ENCODE data around the gene SLC30A1.

DNA sequence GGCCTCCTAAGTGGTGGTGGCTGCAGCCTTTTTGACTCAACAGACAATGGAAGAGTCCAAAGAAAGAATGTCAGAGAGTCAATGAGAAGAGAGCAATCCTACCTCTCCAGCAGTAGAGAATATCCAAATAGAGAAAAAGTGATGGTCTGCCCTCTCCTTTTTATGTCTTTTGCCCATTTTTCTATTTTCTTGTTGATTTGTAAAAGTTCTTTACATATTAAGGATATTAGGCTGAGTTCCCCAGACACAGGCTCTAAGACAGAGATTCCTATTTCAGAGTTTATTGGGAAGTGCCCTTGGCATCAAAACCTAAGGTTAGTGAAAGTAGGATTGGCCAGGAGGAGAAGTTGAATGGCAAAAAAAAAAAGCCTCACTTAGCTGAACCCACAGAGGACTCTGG is 20.3 kb upstream of the SLC30A1 start:
- TF ChIP-seq, protein P1, sequence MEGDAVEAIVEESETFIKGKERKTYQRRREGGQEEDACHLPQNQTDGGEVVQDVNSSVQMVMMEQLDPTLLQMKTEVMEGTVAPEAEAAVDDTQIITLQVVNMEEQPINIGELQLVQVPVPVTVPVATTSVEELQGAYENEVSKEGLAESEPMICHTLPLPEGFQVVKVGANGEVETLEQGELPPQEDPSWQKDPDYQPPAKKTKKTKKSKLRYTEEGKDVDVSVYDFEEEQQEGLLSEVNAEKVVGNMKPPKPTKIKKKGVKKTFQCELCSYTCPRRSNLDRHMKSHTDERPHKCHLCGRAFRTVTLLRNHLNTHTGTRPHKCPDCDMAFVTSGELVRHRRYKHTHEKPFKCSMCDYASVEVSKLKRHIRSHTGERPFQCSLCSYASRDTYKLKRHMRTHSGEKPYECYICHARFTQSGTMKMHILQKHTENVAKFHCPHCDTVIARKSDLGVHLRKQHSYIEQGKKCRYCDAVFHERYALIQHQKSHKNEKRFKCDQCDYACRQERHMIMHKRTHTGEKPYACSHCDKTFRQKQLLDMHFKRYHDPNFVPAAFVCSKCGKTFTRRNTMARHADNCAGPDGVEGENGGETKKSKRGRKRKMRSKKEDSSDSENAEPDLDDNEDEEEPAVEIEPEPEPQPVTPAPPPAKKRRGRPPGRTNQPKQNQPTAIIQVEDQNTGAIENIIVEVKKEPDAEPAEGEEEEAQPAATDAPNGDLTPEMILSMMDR (IDR thresholded peaks at IDR 0.05) = no peak
- TF ChIP-seq POLR2A (IDR thresholded peaks at IDR 0.05) = no peak

Data from adrenal gland (tissue), 5 donors.